DOHH2 (cell line): ENCODE results near the gene TRIM6.

Experiments used
- H3F3A ChIP-seq: fragments of 200-600 bp; sonication (generic), shearing (Covaris generic); 2 replicates; pipeline ENCODE4 v1.6.0; 2016; ENCODE audit warnings: antibody characterized with exemption, mild to moderate bottlenecking; ENCODE audit not compliant: control insufficient read depth, insufficient read depth
- H3K27ac ChIP-seq: fragments of 200-600 bp; sonication (generic); 2 replicates; pipeline ENCODE4 v1.5.1; 2014; ENCODE audit warnings: low read depth, mild to moderate bottlenecking, low read length, moderate library complexity
- H3K27me3 ChIP-seq: fragments of 200-600 bp; sonication (generic); 2 replicates; pipeline ENCODE4 v1.6.1; 2014; ENCODE audit warnings: mild to moderate bottlenecking, low read length, mixed read lengths; ENCODE audit not compliant: control insufficient read depth
- H3K36me3 ChIP-seq: fragments of 200-600 bp; sonication (generic); 2 replicates; pipeline ENCODE4 v1.6.1; 2014; ENCODE audit warnings: mild to moderate bottlenecking, low read length, moderate library complexity, mixed read lengths; ENCODE audit not compliant: control insufficient read depth
- H3K4me1 ChIP-seq: fragments of 200-600 bp; sonication (generic); 2 replicates; pipeline ENCODE4 v1.6.1; 2014; ENCODE audit warnings: mild to moderate bottlenecking, low read length, mixed read lengths; ENCODE audit not compliant: control insufficient read depth
- H3K4me2 ChIP-seq: fragments of 200-600 bp; sonication (generic); 2 replicates; pipeline ENCODE4 v1.6.0; 2014; ENCODE audit warnings: mild to moderate bottlenecking, low read length, moderate library complexity
- H3K4me3 ChIP-seq: fragments of 200-600 bp; sonication (generic); 2 replicates; pipeline ENCODE4 v1.5.1; 2014; ENCODE audit warnings: mild to moderate bottlenecking, low read length, mixed read lengths
- H3K79me2 ChIP-seq: fragments of 200-600 bp; sonication (generic); 2 replicates; pipeline ENCODE4 v1.6.1; 2014; ENCODE audit warnings: mild to moderate bottlenecking, low read length, mixed read lengths; ENCODE audit not compliant: control insufficient read depth
- H3K9me2 ChIP-seq: fragments of 200-600 bp; sonication (generic); replicated peaks from 2 replicates; pipeline ENCODE4 v1.6.1; 2014; ENCODE audit warnings: mild to moderate bottlenecking, low read length, mixed read lengths; ENCODE audit not compliant: control insufficient read depth
- H3K9me3 ChIP-seq: fragments of 200-600 bp; sonication (generic); 2 replicates; pipeline ENCODE4 v1.6.1; 2014; ENCODE audit warnings: antibody characterized with exemption, low read length, mixed read lengths; ENCODE audit not compliant: control insufficient read depth, insufficient read depth
- H4K20me1 ChIP-seq: fragments of 200-600 bp; sonication (generic); 2 replicates; pipeline ENCODE4 v1.6.0; 2014; ENCODE audit warnings: low read depth, mild to moderate bottlenecking, antibody characterized with exemption, low read length, moderate library complexity; ENCODE audit not compliant: control insufficient read depth, insufficient read depth
- EZH2phosphoT487 ChIP-seq: fragments of 200-600 bp; sonication (generic); IDR thresholded peaks from 2 replicates; pipeline ENCODE4 v1.6.1; 2017; ENCODE audit warnings: borderline replicate concordance, mild to moderate bottlenecking, antibody characterized with exemption, low read length, moderate library complexity, mixed read lengths
- TF ChIP-seq, protein P1 (sequence below): fragments of 200-600 bp; sonication (generic); IDR thresholded peaks from one replicate; pipeline ENCODE4 v1.5.1; 2014; ENCODE audit warnings: antibody characterized with exemption, mild to moderate bottlenecking, low read depth, low read length; ENCODE audit not compliant: poor library complexity, severe bottlenecking

The TRIM6 gene

DNA sequence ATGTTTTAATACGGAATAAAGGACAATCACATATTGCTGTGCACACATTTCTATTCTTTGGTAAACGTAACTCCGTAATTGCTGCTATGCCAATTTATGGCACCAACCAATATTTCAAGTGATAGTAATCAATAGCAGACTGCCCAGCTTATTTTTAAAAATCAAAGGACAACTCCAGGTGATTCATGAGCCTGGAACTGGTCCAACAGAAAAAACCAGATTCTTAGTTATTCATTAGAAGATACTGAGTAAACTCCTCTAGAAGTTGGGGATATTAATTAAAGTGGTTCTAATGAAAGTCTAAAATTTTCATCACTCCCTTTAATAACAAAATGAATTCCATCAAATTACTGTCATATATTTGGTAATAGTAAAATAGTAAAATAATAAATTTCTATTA is 38.7 kb upstream of the TRIM6 start:
- Histone ChIP-seq H3K79me2 (no peaks in the 10 kb centered on the region), H3K4me2 (no peak overlapping the region)
- TF ChIP-seq, protein P1, sequence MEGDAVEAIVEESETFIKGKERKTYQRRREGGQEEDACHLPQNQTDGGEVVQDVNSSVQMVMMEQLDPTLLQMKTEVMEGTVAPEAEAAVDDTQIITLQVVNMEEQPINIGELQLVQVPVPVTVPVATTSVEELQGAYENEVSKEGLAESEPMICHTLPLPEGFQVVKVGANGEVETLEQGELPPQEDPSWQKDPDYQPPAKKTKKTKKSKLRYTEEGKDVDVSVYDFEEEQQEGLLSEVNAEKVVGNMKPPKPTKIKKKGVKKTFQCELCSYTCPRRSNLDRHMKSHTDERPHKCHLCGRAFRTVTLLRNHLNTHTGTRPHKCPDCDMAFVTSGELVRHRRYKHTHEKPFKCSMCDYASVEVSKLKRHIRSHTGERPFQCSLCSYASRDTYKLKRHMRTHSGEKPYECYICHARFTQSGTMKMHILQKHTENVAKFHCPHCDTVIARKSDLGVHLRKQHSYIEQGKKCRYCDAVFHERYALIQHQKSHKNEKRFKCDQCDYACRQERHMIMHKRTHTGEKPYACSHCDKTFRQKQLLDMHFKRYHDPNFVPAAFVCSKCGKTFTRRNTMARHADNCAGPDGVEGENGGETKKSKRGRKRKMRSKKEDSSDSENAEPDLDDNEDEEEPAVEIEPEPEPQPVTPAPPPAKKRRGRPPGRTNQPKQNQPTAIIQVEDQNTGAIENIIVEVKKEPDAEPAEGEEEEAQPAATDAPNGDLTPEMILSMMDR: no peak
- TF ChIP-seq EZH2phosphoT487: no peak

DNA sequence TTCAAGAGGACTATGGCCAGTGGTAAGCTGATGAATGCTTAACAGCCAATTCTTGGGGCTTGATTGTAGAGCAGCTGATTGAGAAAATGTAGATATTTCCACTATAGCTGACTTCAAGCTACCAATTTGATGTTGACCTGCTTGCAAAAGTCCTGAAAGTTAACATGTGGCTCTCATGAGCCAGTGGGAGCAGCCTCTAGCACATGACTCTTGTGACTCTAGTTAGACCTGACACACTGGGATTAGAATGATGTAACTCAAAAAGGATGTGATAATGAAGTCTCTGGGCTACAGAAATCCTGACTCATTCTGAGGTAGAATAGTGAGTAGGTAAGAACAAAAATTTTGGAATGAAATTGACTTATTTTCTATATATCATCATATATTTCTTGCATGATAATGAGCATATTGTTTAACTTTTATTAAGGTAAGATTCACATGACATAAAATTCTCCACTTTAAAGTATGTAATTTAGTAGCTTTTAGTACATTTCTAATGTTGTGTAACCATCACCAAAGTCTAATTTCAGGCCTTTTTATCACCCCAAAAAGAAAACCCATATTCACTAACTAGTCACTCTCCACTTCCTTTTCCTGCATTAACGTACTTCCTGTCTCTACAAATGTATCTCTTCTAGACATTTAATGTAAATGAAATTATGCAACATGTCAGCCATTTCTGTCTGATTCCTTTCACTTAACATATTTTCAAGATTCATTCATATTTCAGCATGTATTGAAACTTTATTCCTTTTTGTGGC is 32.0 kb upstream of the TRIM6 start:
- no peak for TF ChIP-seq EZH2phosphoT487
- TF ChIP-seq, protein P1: no peak
- H3K36me3 ChIP-seq: no peaks in the 10 kb centered on the region
- no peaks in the 10 kb centered on the region for H4K20me1 ChIP-seq
- H3K4me3 ChIP-seq: no peak overlapping the region
- peaks cover 6% of the 10 kb centered on the region for H3K4me1 ChIP-seq
- no peaks in the 10 kb centered on the region for H3F3A ChIP-seq
- H3K4me2 ChIP-seq: no peak overlapping the region
- no peaks in the 10 kb centered on the region for H3K9me2 ChIP-seq
- no peak overlapping the region for H3K27ac ChIP-seq
- no peaks in the 10 kb centered on the region for H3K79me2 ChIP-seq
- peaks cover 5% of the 10 kb centered on the region; the same call in 1 of the 2 replicates for H3K9me3 ChIP-seq
- no peaks in the 10 kb centered on the region for H3K27me3 ChIP-seq

More for the DNA sequence above, 38.7 kb upstream of the TRIM6 start:
- H3K36me3 ChIP-seq: no peaks in the 10 kb centered on the region
- H3K4me1 ChIP-seq: no peaks in the 10 kb centered on the region
- no peaks in the 10 kb centered on the region for H3K9me3 ChIP-seq
- H3K9me2 ChIP-seq: no peaks in the 10 kb centered on the region
- no peak overlapping the region for H3K4me3 ChIP-seq
- H4K20me1 ChIP-seq: no peaks in the 10 kb centered on the region
- no peaks in the 10 kb centered on the region for H3F3A ChIP-seq
- H3K27me3 ChIP-seq: no peaks in the 10 kb centered on the region
- no peak overlapping the region for H3K27ac ChIP-seq

DNA sequence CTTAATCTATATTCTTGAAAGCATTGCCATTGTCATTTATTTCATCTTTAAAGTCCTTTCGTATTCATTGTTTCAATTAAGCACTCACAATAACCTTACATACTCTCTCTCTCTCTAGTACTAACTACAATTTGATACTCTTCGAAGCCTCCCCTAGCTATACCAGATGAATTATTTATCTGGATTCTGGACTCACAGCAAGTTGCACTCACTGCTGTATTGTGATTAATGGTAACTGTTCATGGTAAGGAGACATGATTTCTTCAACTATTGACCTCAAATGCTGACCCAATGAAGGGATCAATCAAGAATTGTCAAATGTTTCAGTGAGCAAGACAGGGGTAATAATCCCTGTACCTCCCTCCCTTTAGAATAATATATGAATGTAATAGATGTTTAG is 21.8 kb upstream of the TRIM6 start:
- Histone ChIP-seq H3K4me2 (no peak overlapping the region), H3K4me1 (no peaks in the 10 kb centered on the region), H3K36me3 (no peaks in the 10 kb centered on the region), H4K20me1 (no peaks in the 10 kb centered on the region), H3K79me2 (no peaks in the 10 kb centered on the region), H3K27ac (no peak overlapping the region), H3K9me3 (no peaks in the 10 kb centered on the region), H3K9me2 (no peaks in the 10 kb centered on the region), H3K4me3 (no peak overlapping the region), H3K27me3 (peaks cover 2% of the 10 kb centered on the region; the same call in 1 of the 2 replicates), H3F3A (no peaks in the 10 kb centered on the region)
- TF ChIP-seq, protein P1: no peak
- TF ChIP-seq EZH2phosphoT487: no peak
